Mesenchymal stem cell (in vitro differentiated cells and primary cell): ENCODE measurements around the gene NFE2L1.
A peak's percentile ranks its signal among the peaks of the same experiment; 100 is the strongest.

Experiments used
- DNase-seq: peaks from one replicate; pipeline ENCODE4 v3.0.0-alpha.2; 2013
- H2AFZ ChIP-seq: one replicate; pipeline ENCODE4 v1.6.1; 2013; ENCODE audit warnings: low read depth, mild to moderate bottlenecking, control low read depth, inconsistent platforms, low read length, moderate library complexity
- H2AK5ac ChIP-seq: 2 replicates; pipeline ENCODE4 v1.6.1; 2013; ENCODE audit warnings: low read length, moderate library complexity, mild to moderate bottlenecking, inconsistent platforms; ENCODE audit not compliant: severe bottlenecking
- H2BK120ac ChIP-seq: one replicate; pipeline ENCODE4 v1.6.1; 2013; ENCODE audit warnings: low read depth, mild to moderate bottlenecking, inconsistent platforms, low read length, moderate library complexity
- H2BK12ac ChIP-seq, 2 experiments: one replicate each; pipeline ENCODE4 v1.6.1; 2013; ENCODE audit warnings: inconsistent platforms in 2 of 2, low read length in 2 of 2, mild to moderate bottlenecking in 2 of 2, moderate library complexity in 2 of 2, control low read depth in 1 of 2
- H2BK15ac ChIP-seq: one replicate; pipeline ENCODE4 v1.6.1; 2013; ENCODE audit warnings: mild to moderate bottlenecking, low read depth, inconsistent platforms; ENCODE audit not compliant: poor library complexity, severe bottlenecking
- H2BK5ac ChIP-seq: 2 replicates; pipeline ENCODE4 v1.6.1; 2013; ENCODE audit warnings: low read depth, mild to moderate bottlenecking, low read length, control low read depth, inconsistent platforms; ENCODE audit not compliant: poor library complexity, severe bottlenecking
- H3K14ac ChIP-seq, 2 experiments: one replicate each; pipeline ENCODE4 v1.6.1; 2013; ENCODE audit warnings: inconsistent platforms in 2 of 2, low read length in 2 of 2, control low read depth in 1 of 2, mild to moderate bottlenecking in 1 of 2, moderate library complexity in 1 of 2
- H3K18ac ChIP-seq, 2 experiments: one replicate each; pipeline ENCODE4 v1.6.1; 2013; ENCODE audit warnings: inconsistent platforms in 2 of 2, low read length in 2 of 2, control low read depth in 1 of 2, low read depth in 1 of 2, mild to moderate bottlenecking in 1 of 2
- H3K23ac ChIP-seq, 2 experiments: one replicate each; pipeline ENCODE4 v1.6.1; 2013; ENCODE audit warnings: inconsistent platforms in 2 of 2, low read length in 2 of 2, mild to moderate bottlenecking in 2 of 2, moderate library complexity in 2 of 2, control low read depth in 1 of 2
- H3K27ac ChIP-seq: 2 replicates; pipeline ENCODE4 v1.5.1; 2013; ENCODE audit warnings: mild to moderate bottlenecking, moderate library complexity, low read length, control low read depth, inconsistent platforms; ENCODE audit not compliant: poor library complexity, severe bottlenecking
- H3K27me3 ChIP-seq, 2 experiments: 2 replicates each; pipeline versions ENCODE4 v1.6.1 to v1.7.0; 2013; ENCODE audit warnings: low read length in 2 of 2, mild to moderate bottlenecking in 2 of 2, moderate library complexity in 2 of 2, control low read depth in 1 of 2, inconsistent platforms in 1 of 2; ENCODE audit not compliant: control insufficient read depth in 1 of 2, insufficient read depth in 1 of 2
- H3K36me3 ChIP-seq, 2 experiments: 2 replicates each; pipeline versions ENCODE4 v1.6.1 to v1.7.0; 2013; ENCODE audit warnings: low read length in 2 of 2, control low read depth in 1 of 2, inconsistent platforms in 1 of 2, low read depth in 1 of 2, mild to moderate bottlenecking in 1 of 2; ENCODE audit not compliant: insufficient read depth in 2 of 2, control insufficient read depth in 1 of 2
- H3K4ac ChIP-seq, 2 experiments: one replicate each; pipeline ENCODE4 v1.6.1; 2013; ENCODE audit warnings: inconsistent platforms in 2 of 2, low read length in 2 of 2, mild to moderate bottlenecking in 2 of 2, moderate library complexity in 2 of 2, control low read depth in 1 of 2, low read depth in 1 of 2
- H3K4me1 ChIP-seq: 2 replicates; pipeline ENCODE4 v1.6.1; 2013; ENCODE audit warnings: low read depth, low read length, control low read depth; ENCODE audit not compliant: control insufficient read depth, insufficient read depth
- H3K4me2 ChIP-seq: 2 replicates; pipeline ENCODE4 v1.6.1; 2013; ENCODE audit warnings: low read length, mild to moderate bottlenecking, inconsistent platforms; ENCODE audit not compliant: poor library complexity, severe bottlenecking
- H3K4me3 ChIP-seq, 2 experiments: 2 replicates each; pipeline versions ENCODE4 v1.5.1 to v1.7.0; 2013; ENCODE audit warnings: low read length in 2 of 2, mild to moderate bottlenecking in 2 of 2, control low read depth in 1 of 2, low read depth in 1 of 2; ENCODE audit not compliant: insufficient read depth in 1 of 2
- H3K79me1 ChIP-seq: replicated peaks from 2 replicates; pipeline ENCODE4 v1.6.1; 2013; ENCODE audit warnings: mild to moderate bottlenecking, control low read depth, low read length, inconsistent platforms; ENCODE audit not compliant: poor library complexity, severe bottlenecking
- H3K9ac ChIP-seq: 2 replicates; pipeline ENCODE4 v1.7.0; 2013; ENCODE audit warnings: mild to moderate bottlenecking, low read length, moderate library complexity
- H3K9me3 ChIP-seq: 2 replicates; pipeline ENCODE4 v1.7.0; 2013; ENCODE audit warnings: mild to moderate bottlenecking, low read length; ENCODE audit not compliant: control insufficient read depth
- H4K8ac ChIP-seq: one replicate; pipeline ENCODE4 v1.6.1; 2013; ENCODE audit warnings: inconsistent platforms, mild to moderate bottlenecking, low read length, moderate library complexity
- H4K91ac ChIP-seq: one replicate; pipeline ENCODE4 v1.6.1; 2013; ENCODE audit warnings: mild to moderate bottlenecking, low read length, inconsistent platforms
- whole genome bisulfite sequencing: methylation state at CpG from one replicate; pipeline ENCODE4 v1.1.7; 2013; ENCODE audit warnings: mixed read lengths; 5-methylcytosine and 5-hydroxymethylcytosine counted together

The NFE2L1 gene

DNA sequence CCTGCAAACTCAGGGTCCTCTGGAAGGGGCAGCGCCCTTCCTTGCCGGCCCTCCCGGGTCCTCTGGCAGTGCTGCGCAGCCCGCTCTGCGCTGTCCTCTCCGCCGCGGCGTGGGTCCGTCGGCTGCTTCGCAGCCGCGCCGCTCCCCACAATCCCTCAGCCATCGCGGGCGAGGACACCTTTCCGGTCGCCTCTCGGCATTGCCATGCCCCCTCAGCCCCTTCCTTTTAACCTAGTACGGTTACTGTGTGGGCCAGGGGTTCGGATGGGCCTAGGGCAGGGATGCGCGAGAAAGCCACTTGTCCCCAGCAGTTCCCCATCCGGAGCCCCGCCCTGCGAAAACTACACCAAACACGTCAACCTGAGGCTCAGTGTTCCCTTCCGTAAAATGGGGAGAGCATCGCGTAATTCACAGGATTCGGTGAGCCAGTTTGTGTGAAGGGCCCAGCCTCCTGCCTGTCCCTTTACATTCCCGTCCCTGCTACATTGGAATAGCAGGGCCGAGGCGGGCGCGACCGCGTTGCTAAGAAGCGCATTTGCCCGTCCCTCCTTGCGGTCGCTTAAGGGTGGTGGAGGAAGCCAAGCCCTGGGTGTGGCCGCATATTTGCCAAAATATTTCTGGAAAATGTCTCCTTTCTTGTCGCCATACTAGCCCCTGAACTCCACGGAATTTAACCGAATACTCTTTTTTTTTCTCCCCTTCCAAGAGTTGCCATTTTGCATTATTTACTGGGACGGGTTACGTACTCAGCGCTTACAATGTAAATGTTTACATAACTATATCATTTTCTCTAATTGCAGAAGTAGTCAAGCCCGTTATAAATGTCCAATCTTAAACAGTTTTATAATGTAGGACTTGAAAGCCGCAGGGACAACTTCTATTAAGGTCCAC is 23.8 kb upstream of the NFE2L1 start:
- H3K27ac ChIP-seq: no peak overlapping the region
- H3K36me3 ChIP-seq: peaks cover 0 to 4% of the 10 kb centered on the region in 2 experiments
- H3K79me1 ChIP-seq: no peaks in the 10 kb centered on the region
- WGBS: 4% methylated on average over 51 of the region's 54 CpGs
- H2BK15ac ChIP-seq: no peak overlapping the region
- H3K27me3 ChIP-seq: peaks cover 0 to 5% of the 10 kb centered on the region in 2 experiments
- peak overlapping the region; percentile 81 for H3K9ac ChIP-seq
- peak overlapping the region; percentile 86 for H2AFZ ChIP-seq
- peak overlapping the region in 1 of 2 experiments; percentile 82 for H3K14ac ChIP-seq
- peak overlapping the region; percentile 91 for H3K4me2 ChIP-seq
- H4K91ac ChIP-seq: no peak overlapping the region
- H2BK12ac ChIP-seq: peak overlapping the region; percentile 37 to 79
- H2AK5ac ChIP-seq: peak overlapping the region; percentile 28
- no peak for DNase-seq
- peak overlapping the region; percentile 66 for H4K8ac ChIP-seq
- H3K9me3 ChIP-seq: no peaks in the 10 kb centered on the region
- peak overlapping the region; percentile 7 to 64 for H3K4ac ChIP-seq
- peak overlapping the region in 1 of 2 experiments; percentile 36 for H3K23ac ChIP-seq
- H3K4me1 ChIP-seq: peaks cover 26% of the 10 kb centered on the region
- H2BK5ac ChIP-seq: no peak overlapping the region
- peak overlapping the region; percentile 49 to 81 for H3K4me3 ChIP-seq
- H3K18ac ChIP-seq: peak overlapping the region; percentile 59 to 94
- H2BK120ac ChIP-seq: peak overlapping the region; percentile 50

- peak overlapping the region; percentile 91 for H3K4me2 ChIP-seq
- H2BK120ac ChIP-seq: no peak overlapping the region
- WGBS: 2% methylated on average over 55 of the region's 56 CpGs
- peak overlapping the region in 1 of 2 experiments; percentile 87 for H3K14ac ChIP-seq
- no peak overlapping the region for H2AK5ac ChIP-seq
- H3K4me3 ChIP-seq: peak overlapping the region; percentile 44 to 83
- peak overlapping the region; percentile 33 for H2AFZ ChIP-seq
- H2BK5ac ChIP-seq: no peak overlapping the region
- H3K4ac ChIP-seq: no peak overlapping the region
- peak overlapping the region in 1 of 2 experiments; percentile 62 for H3K18ac ChIP-seq
- peak overlapping the region; percentile 43 for H4K8ac ChIP-seq
- H3K9ac ChIP-seq: peak overlapping the region; percentile 85
- peaks cover 26% of the 10 kb centered on the region for H3K4me1 ChIP-seq
- peak overlapping the region; percentile 53 for H4K91ac ChIP-seq
- peaks cover 0 to 4% of the 10 kb centered on the region in 2 experiments for H3K36me3 ChIP-seq
- H2BK15ac ChIP-seq: no peak overlapping the region
- H2BK12ac ChIP-seq: no peak overlapping the region
- peak; percentile 97 for DNase-seq
- no peaks in the 10 kb centered on the region for H3K9me3 ChIP-seq
- no peak overlapping the region for H3K23ac ChIP-seq
- H3K27ac ChIP-seq: peak overlapping the region; percentile 16
- no peaks in the 10 kb centered on the region for H3K27me3 ChIP-seq
- no peaks in the 10 kb centered on the region for H3K79me1 ChIP-seq
Observed at GRCh38 chr17:48025040-48025903, 22.9 kb upstream of the NFE2L1 start.

- H2BK15ac ChIP-seq: no peak overlapping the region
- no peak overlapping the region for H3K23ac ChIP-seq
- DNase-seq: no peak
- H2BK12ac ChIP-seq: peak overlapping the region in 1 of 2 experiments; percentile 80
- peaks cover 26% of the 10 kb centered on the region for H3K4me1 ChIP-seq
- peak overlapping the region; percentile 53 for H2AK5ac ChIP-seq
- H3K27ac ChIP-seq: peak overlapping the region; percentile 16
- H3K36me3 ChIP-seq: peaks cover 0 to 4% of the 10 kb centered on the region in 2 experiments
- no peak overlapping the region for H3K4ac ChIP-seq
- H2AFZ ChIP-seq: no peak overlapping the region
- H3K9ac ChIP-seq: peak overlapping the region; percentile 85
- H4K8ac ChIP-seq: peak overlapping the region; percentile 19
- H3K9me3 ChIP-seq: no peaks in the 10 kb centered on the region
- H3K79me1 ChIP-seq: no peaks in the 10 kb centered on the region
- H3K4me2 ChIP-seq: peak overlapping the region; percentile 74
- no peak overlapping the region for H2BK120ac ChIP-seq
- H3K14ac ChIP-seq: no peak overlapping the region
- 60% methylated on average over 7 of the region's 8 CpGs for WGBS
- peak overlapping the region in 1 of 2 experiments; percentile 83 for H3K4me3 ChIP-seq
- H4K91ac ChIP-seq: no peak overlapping the region
- no peak overlapping the region for H3K18ac ChIP-seq
- H3K27me3 ChIP-seq: no peaks in the 10 kb centered on the region
- no peak overlapping the region for H2BK5ac ChIP-seq
Observed at GRCh38 chr17:48025904-48026501, 22.2 kb upstream of the NFE2L1 start.
